GM18502 (cell line): ENCODE results near the gene SLC16A5.
"Not testable (repeated sequence)": the region's sequence is repeated elsewhere in the genome, so short reads cannot be mapped to it uniquely, and the experiment has no call there.

Experiments
- ATAC-seq: cut with Tn5 transposase; IDR thresholded peaks from one replicate; pipeline ENCODE4 v1.9.1; 2021; ENCODE audit warnings: mild to moderate bottlenecking; ENCODE audit not compliant: unreplicated experiment, poor library complexity

SLC16A5 gene

DNA sequence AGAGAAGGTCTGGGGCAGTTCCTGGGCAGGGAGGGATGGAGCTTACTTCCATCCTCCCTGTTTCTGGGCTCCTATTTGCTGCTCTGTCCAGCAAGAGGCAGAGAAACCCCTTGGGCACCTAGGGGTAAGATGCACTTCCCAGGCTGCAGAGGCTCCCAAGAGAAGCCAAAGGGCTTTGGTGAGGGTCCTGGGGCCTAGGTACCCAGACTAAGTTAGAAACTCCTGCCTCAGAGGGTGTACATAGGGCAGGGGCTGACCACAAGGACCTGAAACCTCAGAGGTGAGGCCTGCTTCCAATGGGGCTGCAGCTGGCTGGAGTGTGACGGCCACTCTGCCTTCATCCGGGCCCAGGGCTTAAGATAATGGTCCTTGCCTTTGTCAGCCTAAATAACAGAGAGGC lies 20.4 kb downstream of the SLC16A5 start:
- ATAC-seq: no peak

DNA sequence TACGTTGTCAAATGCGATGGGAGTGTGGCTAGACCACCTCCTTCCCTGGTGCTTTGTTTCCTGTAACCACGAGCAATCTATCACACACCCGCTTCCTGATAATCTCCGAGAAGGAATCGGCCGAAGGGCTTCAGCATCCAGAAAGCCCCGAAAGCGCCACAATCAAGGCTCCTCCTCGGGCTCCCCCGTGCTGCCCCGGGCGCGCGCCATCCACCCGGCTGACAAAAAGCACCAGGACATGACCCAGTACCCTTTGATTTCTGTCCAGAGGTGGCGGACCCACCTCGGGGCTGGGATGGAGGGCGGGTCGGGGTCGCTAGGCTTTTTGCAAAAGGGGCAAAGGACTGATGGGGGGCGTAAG lies 21.3 kb downstream of the SLC16A5 start:
- no peak for ATAC-seq

GRCh38 chr17:75109407-75110233 lies 21.9 kb downstream of the SLC16A5 start, which contains the start of gene ARMC7:
Gene ARMC7 (plus strand): TSS chr17:75109969. CDS start chr17:75110289, 320 bp downstream.
- ATAC-seq: peak; percentile 68

GRCh38 chr17:75110234-75110937 lies 22.6 kb downstream of the SLC16A5 start:
- ATAC-seq: no peak

GRCh38 chr17:75111777-75112335 lies 24.1 kb downstream of the SLC16A5 start:
- no peak for ATAC-seq

GRCh38 chr17:75113798-75114551 lies 26.2 kb downstream of the SLC16A5 start:
- ATAC-seq: peak; percentile 56

DNA sequence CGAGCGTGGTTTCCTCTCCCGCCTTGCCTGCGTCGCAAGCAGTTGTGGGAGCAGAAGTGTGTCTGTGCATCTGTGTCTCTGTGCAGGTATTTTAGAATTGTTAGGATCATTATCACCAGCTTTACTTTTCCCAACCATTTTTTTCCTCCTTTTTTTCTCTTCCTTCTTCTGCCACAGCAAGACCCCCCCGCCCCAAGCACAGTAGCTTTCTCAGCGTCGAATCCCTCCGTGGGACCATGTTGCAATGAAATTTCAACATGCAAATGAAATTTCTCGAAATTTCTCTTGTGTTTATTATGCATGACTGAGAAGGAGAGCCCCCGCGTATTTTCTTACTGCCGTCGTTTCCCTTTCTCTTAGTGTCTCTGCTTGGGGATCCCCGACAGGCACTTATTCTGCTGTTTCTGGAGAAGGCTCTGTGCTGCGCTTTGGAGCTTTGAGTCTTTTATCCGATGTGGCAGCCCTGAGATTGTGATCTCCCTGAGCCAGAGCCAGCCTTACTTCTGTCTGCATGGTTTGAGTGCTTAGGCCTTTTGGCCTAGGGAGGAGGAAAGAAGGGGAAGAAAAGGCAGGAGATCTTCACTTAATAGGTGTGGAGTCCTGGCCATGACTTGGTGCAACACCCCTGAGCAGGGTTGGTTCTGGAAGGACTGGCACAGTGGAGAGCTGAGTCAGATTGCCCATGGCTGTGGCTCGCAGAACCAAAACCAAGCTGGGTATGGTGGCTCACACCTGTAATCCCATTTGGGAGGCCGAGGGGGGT lies 27.0 kb downstream of the SLC16A5 start:
- no peak for ATAC-seq

GRCh38 chr17:75115555-75115954 lies 27.8 kb downstream of the SLC16A5 start:
- no peak for ATAC-seq

GRCh38 chr17:75116737-75117136 lies 29.0 kb downstream of the SLC16A5 start:
- no peak for ATAC-seq

- no peak for ATAC-seq
Measured at GRCh38 chr17:75118307-75118706, 30.6 kb downstream of the SLC16A5 start.

DNA sequence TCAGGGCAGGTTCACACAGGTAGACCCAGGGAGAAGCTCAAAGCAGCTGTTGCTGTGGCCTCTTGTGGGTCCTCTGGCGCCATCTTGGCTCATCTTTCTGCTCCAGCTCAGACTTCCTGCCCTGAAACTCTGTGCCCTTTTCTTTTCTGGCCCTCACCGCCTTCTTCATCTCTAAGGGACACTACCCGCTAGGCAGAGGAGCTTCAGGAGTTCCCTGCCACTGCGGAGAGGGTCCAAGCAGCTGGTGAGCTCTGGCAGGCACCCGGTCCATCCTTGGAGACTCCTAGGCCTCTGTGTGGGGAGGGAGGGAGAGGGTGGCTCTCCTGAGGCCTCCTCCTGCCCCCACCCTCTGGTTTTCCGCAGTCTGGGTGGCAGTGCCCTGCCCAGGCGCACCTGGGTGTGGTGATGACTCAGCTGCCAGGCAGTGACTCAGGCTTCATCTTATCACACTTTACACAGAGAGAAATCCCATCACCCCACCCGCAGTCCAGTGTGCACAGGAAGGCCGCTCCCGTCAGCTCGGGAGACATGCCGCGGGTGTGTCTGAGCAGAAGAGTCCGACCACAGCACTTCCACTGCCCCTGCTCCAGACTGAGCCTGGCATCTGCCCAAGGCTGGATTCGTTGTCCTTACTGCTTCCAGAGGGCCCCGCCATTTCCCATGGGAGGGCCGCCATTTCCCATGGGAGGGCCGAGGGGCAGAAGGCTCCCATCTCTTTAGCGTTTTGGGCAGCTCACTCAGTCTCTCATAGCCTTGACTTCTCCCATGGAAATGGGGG lies 36.5 kb downstream of the SLC16A5 start:
- no peak for ATAC-seq

GRCh38 chr17:75124819-75125162 lies 37.0 kb downstream of the SLC16A5 start:
- ATAC-seq: no peak

DNA sequence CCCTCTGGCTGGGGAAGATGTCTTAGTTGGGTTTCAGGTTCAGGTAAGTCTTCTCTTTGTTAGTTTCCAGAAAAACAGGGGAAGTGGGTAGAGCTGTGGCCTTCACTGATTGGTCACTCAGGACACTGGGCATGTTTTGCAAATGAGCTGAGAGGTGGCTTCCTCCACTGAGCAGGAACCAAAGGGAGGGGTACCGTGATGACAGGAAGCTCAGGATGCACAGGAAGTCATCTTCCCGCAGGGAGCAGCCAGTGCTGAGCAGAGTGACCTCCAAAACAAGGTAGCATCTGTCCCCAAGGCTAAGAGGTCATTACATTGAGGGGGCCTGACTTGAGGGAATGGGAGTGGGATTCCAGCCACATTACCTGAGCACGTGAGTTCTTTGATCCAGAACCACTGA lies 38.2 kb downstream of the SLC16A5 start:
- no peak for ATAC-seq

DNA sequence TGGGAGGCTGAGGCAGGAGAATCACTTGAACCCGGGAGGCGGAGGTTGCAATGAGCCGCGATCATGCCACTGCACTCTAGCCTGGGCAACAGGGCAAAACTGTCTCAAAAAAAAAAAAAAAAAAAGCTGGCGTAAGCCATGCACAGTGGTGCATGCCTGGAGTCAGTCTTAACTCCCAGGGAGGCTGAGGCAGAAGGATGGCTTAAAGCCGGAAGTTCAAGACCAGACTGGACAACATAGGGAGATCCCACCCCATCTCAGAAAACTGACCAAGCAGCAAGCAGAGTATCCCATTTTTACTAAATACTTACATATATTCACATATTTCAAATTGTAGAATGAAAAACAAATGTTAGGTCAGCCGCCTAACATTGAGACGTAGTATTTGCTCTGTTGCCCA lies 39.2 kb downstream of the SLC16A5 start:
- ATAC-seq: no peak

DNA sequence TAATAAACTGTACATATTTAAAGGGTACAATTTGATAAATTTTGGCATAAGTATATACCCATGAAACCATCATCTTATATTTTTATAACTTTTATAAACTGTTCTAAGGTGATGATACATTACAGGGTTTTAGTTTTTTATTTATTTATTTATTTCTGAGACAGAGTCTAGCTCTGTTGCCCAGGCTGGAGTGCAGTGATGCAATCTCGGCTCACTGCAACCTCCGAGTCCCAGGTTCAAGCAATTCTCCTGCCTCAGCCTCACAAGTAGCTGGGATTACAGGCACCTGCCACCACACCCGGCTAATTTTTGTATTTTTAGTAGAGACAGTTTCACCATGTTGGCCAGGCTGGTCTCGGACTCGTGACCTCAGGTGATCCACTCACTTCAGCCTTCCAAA lies 40.2 kb downstream of the SLC16A5 start:
- not testable (repeated sequence) for ATAC-seq

DNA sequence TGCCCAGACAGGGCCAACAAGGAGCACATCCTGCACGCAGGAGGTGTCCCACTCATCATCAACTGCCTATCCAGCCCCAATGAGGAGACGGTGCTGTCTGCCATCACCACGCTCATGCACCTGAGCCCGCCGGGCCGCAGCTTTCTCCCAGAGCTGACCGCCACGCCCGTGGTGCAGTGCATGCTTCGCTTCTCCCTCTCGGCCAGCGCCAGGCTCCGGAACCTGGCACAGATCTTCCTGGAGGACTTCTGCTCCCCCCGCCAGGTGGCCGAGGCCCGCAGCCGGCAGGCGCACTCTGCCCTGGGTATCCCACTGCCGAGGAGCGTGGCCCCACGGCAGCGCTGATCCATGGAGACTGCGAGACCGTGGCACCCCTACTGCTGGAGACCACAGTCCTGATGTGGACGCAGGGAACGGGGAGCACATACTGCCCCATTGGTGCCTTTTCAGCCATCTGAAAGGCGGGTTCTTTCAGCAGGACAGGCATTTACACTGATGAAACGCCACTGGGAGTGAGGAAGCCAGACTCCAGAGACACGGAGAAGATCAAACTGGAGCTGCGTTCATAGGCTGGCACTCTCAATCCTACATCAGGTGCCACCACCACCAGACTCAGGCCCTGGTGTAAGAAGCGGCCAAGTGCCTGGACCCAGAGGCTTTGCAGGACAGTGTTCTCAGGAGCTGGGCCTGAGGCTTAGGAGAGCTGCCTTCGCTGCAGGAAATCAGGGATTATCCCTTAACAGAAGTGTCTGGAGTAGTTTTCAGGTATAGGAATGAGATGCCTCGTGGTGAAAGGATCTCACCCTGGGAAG lies 41.1 kb downstream of the SLC16A5 start:
- ATAC-seq: no peak

GRCh38 chr17:75129576-75129975 lies 41.8 kb downstream of the SLC16A5 start:
- no peak for ATAC-seq

- ATAC-seq: no peak
Measured at GRCh38 chr17:75130059-75130631, 42.4 kb downstream of the SLC16A5 start.
